Measurements from ENCODE around the gene MEF2A.
"Not testable (repeated sequence)": the region's sequence is repeated elsewhere in the genome, so short reads cannot be mapped to it uniquely, and the experiment has no call there.

Gene MEF2A

DNA sequence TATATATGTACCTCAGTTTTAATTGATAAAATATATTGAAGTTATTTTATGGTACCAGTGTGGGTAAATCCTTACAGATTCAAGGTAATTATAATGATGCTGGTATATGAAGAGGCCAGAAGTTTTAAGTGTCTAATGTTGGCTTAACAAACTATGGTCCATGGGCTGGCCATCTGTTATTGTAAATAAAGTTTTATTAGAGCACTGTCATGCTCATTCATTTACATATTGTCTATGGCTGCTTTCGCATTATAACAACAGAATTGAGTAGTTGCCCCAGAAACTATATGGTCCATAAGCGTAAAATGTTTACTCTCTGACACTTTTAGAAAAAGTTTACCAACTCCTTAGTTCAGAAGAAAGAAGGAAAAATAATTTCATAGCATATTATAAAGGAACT, 67.9 kb downstream of the MEF2A start:
- Mint-ChIP-seq H3K27ac (no peak overlapping the region), H3K9me3 (no peaks in the 10 kb centered on the region), H3K36me3 (ENCODE audit: low read depth) (peaks cover 55% of the 10 kb centered on the region), H3K4me1 (ENCODE audit: low read depth) (peaks cover 39% of the 10 kb centered on the region), H3K27me3 (no peaks in the 10 kb centered on the region), H3K4me3 (no peak overlapping the region)

DNA sequence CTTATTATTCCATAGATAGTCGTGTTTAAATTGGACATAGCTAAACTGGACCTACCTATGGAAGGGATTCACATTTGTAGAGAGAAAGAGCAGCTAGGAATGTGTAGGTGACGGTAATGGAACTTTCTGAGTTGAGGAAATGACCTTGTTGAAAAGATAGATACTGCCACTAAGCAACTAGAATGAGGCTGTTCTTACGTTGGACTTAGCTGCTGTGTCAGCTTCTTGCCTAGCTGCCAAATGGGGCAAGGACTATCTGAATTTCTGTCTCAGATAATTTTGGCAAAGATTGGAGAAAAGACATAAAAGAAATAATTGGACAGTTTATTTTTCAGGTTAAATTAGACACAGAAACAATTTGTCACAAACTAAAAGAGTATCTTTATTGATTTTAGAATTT, 68.8 kb downstream of the MEF2A start:
- H3K9me3 Mint-ChIP-seq, result no peaks in the 10 kb centered on the region
- H3K4me1 Mint-ChIP-seq (ENCODE audit: low read depth), result peaks cover 35% of the 10 kb centered on the region
- H3K27me3 Mint-ChIP-seq, result no peaks in the 10 kb centered on the region
- peaks cover 55% of the 10 kb centered on the region for H3K36me3 Mint-ChIP-seq (ENCODE audit: low read depth)
- no peak overlapping the region for H3K4me3 Mint-ChIP-seq
- H3K27ac Mint-ChIP-seq, result no peak overlapping the region

DNA sequence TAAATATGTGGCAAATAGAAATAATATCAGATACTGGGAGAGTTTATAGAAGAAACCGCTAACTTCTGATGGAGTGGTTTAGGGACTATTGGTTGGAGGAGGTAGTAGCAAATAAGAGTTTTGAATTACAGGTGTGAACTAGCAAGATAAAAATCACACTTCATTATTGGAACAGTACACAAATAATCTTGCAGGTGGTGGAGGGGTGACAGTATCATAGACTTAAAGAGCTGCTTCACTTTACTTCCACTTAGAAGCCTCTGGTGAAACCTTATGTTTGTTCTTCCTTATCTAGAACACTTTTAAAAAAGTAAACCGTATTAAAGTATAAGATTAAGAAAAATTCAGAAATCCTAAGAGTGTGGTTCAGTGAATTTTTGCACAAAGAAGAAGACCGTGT, 69.4 kb downstream of the MEF2A start:
- Mint-ChIP-seq H3K27me3 (no peaks in the 10 kb centered on the region), H3K36me3 (ENCODE audit: low read depth) (peaks cover 51% of the 10 kb centered on the region), H3K27ac (no peak overlapping the region), H3K9me3 (no peaks in the 10 kb centered on the region), H3K4me3 (no peak overlapping the region), H3K4me1 (ENCODE audit: low read depth) (peaks cover 36% of the 10 kb centered on the region)

DNA sequence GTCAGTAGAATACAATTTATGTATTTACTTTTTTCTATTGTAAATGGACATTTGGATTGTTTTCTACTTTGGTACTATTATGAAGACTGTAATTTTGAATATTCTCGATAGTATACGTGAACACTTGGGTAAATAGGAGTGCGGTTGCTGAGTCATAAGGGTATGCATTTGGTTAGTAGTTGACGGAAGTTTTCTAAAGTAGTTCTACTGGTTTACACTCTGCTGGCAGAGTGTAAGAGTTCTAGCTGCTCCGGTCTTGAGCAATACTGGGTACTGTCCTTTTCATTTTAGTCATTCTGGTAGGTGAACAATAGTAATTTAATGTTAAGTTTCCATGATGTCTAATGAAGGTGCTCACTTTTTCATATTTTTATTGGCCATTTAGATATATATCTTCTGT, 70.0 kb downstream of the MEF2A start:
- Mint-ChIP-seq H3K4me1 (ENCODE audit: low read depth) (peaks cover 29% of the 10 kb centered on the region), H3K27ac (peak overlapping the region; percentile 12), H3K9me3 (no peaks in the 10 kb centered on the region), H3K4me3 (no peak overlapping the region), H3K27me3 (no peaks in the 10 kb centered on the region), H3K36me3 (ENCODE audit: low read depth) (peaks cover 49% of the 10 kb centered on the region)

DNA sequence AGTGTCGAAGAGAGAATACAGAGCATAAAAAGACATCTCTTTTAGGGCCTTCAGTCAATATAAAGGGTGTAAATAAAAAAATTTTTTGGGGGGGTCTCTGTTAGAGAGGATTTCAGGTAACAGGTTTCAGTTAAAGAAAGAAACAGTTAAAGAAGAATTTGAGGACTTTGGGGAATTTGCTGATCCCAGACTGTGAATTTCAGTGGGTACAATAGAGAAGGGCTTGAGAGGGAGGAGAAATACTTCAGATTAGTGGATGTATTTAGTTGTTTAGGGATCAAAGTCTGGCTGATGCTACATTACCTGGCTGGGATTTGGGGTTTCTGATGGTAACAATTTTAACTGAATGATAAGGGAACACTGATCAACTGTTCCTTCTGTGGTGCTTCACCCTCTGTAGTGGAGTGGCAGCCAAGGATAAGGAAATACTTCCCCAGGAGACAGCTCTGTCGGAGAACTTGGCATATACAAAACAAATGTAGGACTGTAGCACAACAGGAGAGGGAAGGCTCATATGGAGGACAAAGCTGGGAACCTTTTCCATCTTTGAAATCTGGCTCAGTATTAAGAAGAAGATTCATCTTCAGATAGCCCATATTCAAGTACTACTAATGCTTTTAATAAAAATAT, 79.2 kb downstream of the MEF2A start:
- H3K9me3 Mint-ChIP-seq, result peaks cover 16% of the 10 kb centered on the region
- no peak overlapping the region for H3K27ac Mint-ChIP-seq
- no peaks in the 10 kb centered on the region for H3K27me3 Mint-ChIP-seq

GRCh38 chr15:99645543-99645935, 79.8 kb downstream of the MEF2A start:
- Mint-ChIP-seq H3K4me3 (no peak overlapping the region), H3K9me3 (peaks cover 16% of the 10 kb centered on the region), H3K27ac (no peak overlapping the region), H3K27me3 (no peaks in the 10 kb centered on the region), H3K4me1 (ENCODE audit: low read depth) (peaks cover 11% of the 10 kb centered on the region), H3K36me3 (ENCODE audit: low read depth) (peaks cover 78% of the 10 kb centered on the region)

More for the DNA sequence above, 79.2 kb downstream of the MEF2A start:
- no peak overlapping the region for H3K4me3 Mint-ChIP-seq
- peaks cover 6% of the 10 kb centered on the region for H3K4me1 Mint-ChIP-seq (ENCODE audit: low read depth)
- peaks cover 73% of the 10 kb centered on the region for H3K36me3 Mint-ChIP-seq (ENCODE audit: low read depth)

- Mint-ChIP-seq H3K27me3 (no peaks in the 10 kb centered on the region), H3K9me3 (peaks cover 16% of the 10 kb centered on the region), H3K4me1 (ENCODE audit: low read depth) (peaks cover 15% of the 10 kb centered on the region), H3K36me3 (ENCODE audit: low read depth) (peaks cover 75% of the 10 kb centered on the region), H3K27ac (no peak overlapping the region), H3K4me3 (no peak overlapping the region)
Measured at GRCh38 chr15:99645951-99646350, 80.2 kb downstream of the MEF2A start.

DNA sequence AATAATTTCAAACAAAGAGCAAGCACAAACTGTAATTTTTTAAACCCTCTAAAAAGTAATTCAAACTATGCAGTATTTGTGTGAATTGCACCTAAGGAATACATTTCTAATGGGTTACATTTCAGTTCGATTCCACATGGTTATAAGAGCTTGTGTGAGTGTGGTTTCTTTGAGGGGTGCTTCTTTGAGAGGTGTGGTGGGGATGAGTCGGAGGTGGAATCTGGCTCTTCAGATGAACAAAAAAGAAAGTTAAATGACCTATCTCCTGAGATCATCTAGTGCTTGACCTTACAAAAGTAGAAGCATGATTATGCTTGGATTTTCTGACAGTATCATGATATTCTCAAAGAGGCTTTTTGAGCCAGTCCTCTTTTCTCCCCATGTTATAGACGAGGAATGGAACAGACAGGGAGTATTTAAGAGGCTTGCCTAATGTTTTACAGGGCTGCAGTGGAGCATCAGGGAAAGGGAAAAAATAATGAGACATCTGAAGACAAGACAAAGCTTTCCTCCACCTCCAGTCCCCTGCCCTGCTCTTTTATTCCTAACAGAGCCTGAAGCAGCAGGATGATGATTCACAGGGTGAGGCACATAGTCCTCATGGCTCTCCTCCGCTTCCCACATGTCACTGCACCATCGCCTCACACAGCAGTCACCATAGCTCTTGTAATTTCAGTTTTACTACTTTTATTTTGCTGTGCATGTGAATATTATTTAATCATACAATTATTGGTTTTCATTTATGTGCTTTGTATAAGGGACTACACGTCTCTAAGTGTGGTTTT, 85.4 kb downstream of the MEF2A start:
- Mint-ChIP-seq H3K27me3 (no peaks in the 10 kb centered on the region), H3K36me3 (ENCODE audit: low read depth) (peaks cover 34% of the 10 kb centered on the region), H3K4me3 (peak overlapping the region; percentile 3), H3K4me1 (ENCODE audit: low read depth) (peaks cover 24% of the 10 kb centered on the region), H3K27ac (peak overlapping the region; percentile 71), H3K9me3 (peaks cover 10% of the 10 kb centered on the region)

DNA sequence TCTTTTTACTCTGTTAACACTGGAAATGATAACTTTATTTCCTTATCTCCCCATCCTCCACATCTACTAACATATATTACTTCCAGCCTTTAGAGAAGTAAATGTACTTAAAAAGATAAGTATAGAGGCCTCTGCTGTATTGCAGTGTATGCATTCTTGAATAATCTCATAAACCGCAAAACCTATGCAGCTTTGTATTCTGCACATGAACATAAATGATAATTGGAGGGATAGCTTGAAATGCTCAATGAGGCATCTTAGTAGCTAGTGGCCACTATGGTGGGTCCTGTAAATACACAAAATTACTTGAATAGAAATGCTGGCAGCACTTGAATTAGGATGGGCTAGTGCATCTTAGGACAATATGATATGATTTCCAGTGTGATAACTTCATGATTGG, 90.4 kb downstream of the MEF2A start:
- no peak overlapping the region for H3K27ac Mint-ChIP-seq
- H3K9me3 Mint-ChIP-seq, result no peaks in the 10 kb centered on the region
- no peak overlapping the region for H3K4me3 Mint-ChIP-seq
- peaks cover 25% of the 10 kb centered on the region for H3K4me1 Mint-ChIP-seq (ENCODE audit: low read depth)
- peaks cover 20% of the 10 kb centered on the region for H3K36me3 Mint-ChIP-seq (ENCODE audit: low read depth)
- no peaks in the 10 kb centered on the region for H3K27me3 Mint-ChIP-seq

DNA sequence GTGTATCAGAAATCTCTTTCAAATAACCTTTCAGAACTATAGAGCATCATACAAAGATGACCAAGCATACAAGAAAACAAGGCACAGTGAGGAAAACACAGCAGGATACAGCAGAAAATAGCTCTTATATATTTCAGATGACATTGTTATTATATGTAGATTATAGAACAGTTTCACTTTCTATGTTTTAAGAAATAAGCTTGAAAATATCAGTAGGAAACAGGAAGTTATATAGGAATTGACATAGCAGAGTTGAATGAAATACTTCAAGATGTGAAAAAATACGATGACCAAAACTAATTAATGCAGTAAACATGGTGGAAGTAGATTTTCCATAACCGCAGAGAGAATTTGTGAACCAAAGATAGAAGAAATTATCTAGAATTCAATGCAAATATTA, 92.2 kb downstream of the MEF2A start:
- Mint-ChIP-seq H3K9me3 (no peaks in the 10 kb centered on the region), H3K27me3 (no peaks in the 10 kb centered on the region), H3K27ac (no peak overlapping the region), H3K4me1 (ENCODE audit: low read depth) (peaks cover 14% of the 10 kb centered on the region), H3K4me3 (no peak overlapping the region), H3K36me3 (ENCODE audit: low read depth) (peaks cover 26% of the 10 kb centered on the region)

DNA sequence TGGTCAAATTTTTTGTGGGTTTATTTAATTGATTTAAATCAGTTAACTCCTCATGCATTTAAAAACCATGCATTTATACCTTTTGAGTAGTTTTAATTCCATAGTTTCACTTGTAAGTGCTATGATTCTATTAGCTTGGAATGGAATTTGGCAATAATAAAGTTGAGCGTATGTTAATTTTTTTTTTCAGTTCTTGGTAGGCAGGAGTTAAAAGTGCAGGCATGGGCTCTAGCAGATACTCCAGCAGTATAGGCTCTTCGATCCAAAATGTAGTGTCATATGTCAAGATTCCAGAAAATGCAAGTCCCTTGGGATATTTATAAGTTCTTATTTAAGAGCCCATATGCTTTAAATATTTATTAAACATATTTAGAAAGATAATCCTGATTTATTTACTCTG, 97.1 kb downstream of the MEF2A start:
- H3K9me3 Mint-ChIP-seq, result no peaks in the 10 kb centered on the region
- H3K4me3 Mint-ChIP-seq, result no peak overlapping the region
- peaks cover 55% of the 10 kb centered on the region for H3K36me3 Mint-ChIP-seq (ENCODE audit: low read depth)
- H3K27ac Mint-ChIP-seq, result no peak overlapping the region
- H3K4me1 Mint-ChIP-seq (ENCODE audit: low read depth), result no peaks in the 10 kb centered on the region
- H3K27me3 Mint-ChIP-seq, result no peaks in the 10 kb centered on the region

DNA sequence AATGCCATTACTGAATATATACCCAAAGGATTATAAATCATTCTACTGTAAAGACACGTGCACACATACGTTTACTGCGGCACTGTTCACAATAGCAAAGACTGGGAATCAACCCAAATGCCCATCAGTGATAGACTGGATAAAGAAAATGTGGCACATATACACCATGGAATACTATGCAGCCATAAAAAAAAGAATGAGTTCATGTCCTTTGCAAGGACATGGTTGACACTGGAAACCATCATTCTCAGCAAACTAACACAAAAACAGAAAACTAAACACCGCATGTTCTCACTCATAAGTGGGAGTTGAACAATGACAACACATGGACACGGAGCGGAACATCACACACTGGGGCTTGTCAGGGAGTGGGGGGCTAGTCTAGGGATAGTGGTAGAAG, 100.3 kb downstream of the MEF2A start:
- H3K27me3 Mint-ChIP-seq; H3K4me1 Mint-ChIP-seq (ENCODE audit: low read depth); H3K4me3 Mint-ChIP-seq; H3K9me3 Mint-ChIP-seq: not testable (repeated sequence)
- peak overlapping the region; percentile 55 for H3K27ac Mint-ChIP-seq
- H3K36me3 Mint-ChIP-seq (ENCODE audit: low read depth), result peaks cover 50% of the 10 kb centered on the region

- Mint-ChIP-seq H3K9me3 (no peaks in the 10 kb centered on the region), H3K36me3 (ENCODE audit: low read depth) (peaks cover 57% of the 10 kb centered on the region), H3K27me3 (no peaks in the 10 kb centered on the region), H3K4me3 (no peak overlapping the region), H3K27ac (no peak overlapping the region), H3K4me1 (ENCODE audit: low read depth) (no peaks in the 10 kb centered on the region)
Measured at GRCh38 chr15:99668533-99669182, 102.9 kb downstream of the MEF2A start.

GRCh38 chr15:99669250-99669649, 103.5 kb downstream of the MEF2A start:
- Mint-ChIP-seq H3K27me3 (no peaks in the 10 kb centered on the region), H3K4me3 (no peak overlapping the region), H3K27ac (no peak overlapping the region), H3K9me3 (no peaks in the 10 kb centered on the region), H3K36me3 (ENCODE audit: low read depth) (peaks cover 58% of the 10 kb centered on the region), H3K4me1 (ENCODE audit: low read depth) (no peaks in the 10 kb centered on the region)

DNA sequence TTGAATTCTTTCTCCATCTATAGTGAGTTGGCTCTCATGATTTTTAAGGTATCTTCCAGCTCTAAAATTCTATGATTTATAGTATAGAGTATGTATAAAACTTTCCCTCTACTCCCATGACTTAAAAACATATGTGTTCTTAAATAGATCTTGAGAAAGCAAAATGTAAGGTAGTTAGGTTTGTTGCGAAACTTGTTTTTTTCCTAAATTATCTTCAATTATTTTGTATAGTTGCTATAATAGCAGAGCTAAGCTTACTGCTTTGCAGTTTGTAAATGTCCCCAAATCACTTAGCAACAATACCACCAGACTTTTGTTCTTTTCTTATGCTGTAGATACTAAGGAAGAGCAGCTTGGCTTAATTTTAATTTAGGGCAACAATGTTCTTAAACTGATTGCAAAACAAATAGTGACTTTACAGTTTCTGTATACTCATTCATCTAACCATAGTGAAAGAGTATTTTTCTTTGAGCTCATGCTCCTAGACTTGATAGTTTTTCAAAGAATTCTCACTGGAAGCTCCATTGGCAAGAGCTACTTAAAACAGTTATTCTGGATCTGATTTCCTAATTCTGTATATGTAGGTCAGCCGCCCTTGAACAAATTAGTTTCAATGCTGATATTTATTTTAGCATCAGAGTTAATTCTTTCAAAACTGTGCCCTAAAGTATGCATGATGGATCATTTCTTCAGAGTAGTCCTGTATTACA, 106.3 kb downstream of the MEF2A start:
- Mint-ChIP-seq H3K27me3 (no peaks in the 10 kb centered on the region), H3K4me3 (no peak overlapping the region), H3K36me3 (ENCODE audit: low read depth) (peaks cover 62% of the 10 kb centered on the region), H3K27ac (no peak overlapping the region), H3K9me3 (no peaks in the 10 kb centered on the region), H3K4me1 (ENCODE audit: low read depth) (no peaks in the 10 kb centered on the region)

Data from stimulated activated naive CD8-positive, alpha-beta T cell treated with anti-CD3 and anti-CD28 coated beads, Interleukin-15, Interleukin-2, amounts not matched to agents 100 ng/mL and 50 ng/mL, for 24 hours (primary cell).